Left ventricle myocardium inferior (tissue), 1 donor: ENCODE measurements around the gene SNAPC2. TPM values are rescaled to one million over a fixed set of nuclear protein-coding genes. Genes with fewer than 3 reads are reported as not detected.

Experiments
- DNase-seq: peaks from one replicate; pipeline ENCODE4 v3.0.0-alpha.2; 2020
- H3K27ac ChIP-seq: fragments of 200-600 bp; replicated peaks from 2 replicates; pipeline ENCODE4 v1.8.0; 2021
- H3K27me3 ChIP-seq: fragments of 200-600 bp; 2 replicates; pipeline ENCODE4 v1.8.0; 2021; ENCODE audit warnings: low read depth
- H3K36me3 ChIP-seq: fragments of 200-600 bp; 2 replicates; pipeline ENCODE4 v1.8.0; 2021
- H3K4me1 ChIP-seq: fragments of 200-600 bp; 2 replicates; pipeline ENCODE4 v1.8.0; 2021
- H3K4me3 ChIP-seq: fragments of 200-600 bp; 2 replicates; pipeline ENCODE4 v1.8.0; 2021; ENCODE audit warnings: mild to moderate bottlenecking, moderate library complexity
- H3K9me3 ChIP-seq: fragments of 200-600 bp; replicated peaks from 2 replicates; pipeline ENCODE4 v1.8.0; 2021
- intact Hi-C: fragments of 100-400 bp; cut with micrococcal nuclease; formaldehyde crosslinking; loops from one replicate; pipeline ENCODE4 v1.11.0; 2022
- total RNA-seq: library from RNA; stranded (reverse); fragmentation: NEBNext Ultra II Directional; extraction: Animal tissue kit (Norgen Biotek cat#: 25700); gene quantifications from one replicate; pipeline ENCODE4 v1.2.1, GENCODE V29; 2021
- TF ChIP-seq, protein P1 (sequence below): fragments of 200-600 bp; IDR thresholded peaks from 2 replicates; pipeline ENCODE4 v1.8.0; 2021; ENCODE audit warnings: antibody characterized with exemption, mild to moderate bottlenecking, borderline replicate concordance
- donor health status: DM: no; HTN: yes; CAD: no; lungs with severe emphysema.

The SNAPC2 gene
- total RNA-seq, 1 donor from 2014 or later, result 9.8 TPM

DNA sequence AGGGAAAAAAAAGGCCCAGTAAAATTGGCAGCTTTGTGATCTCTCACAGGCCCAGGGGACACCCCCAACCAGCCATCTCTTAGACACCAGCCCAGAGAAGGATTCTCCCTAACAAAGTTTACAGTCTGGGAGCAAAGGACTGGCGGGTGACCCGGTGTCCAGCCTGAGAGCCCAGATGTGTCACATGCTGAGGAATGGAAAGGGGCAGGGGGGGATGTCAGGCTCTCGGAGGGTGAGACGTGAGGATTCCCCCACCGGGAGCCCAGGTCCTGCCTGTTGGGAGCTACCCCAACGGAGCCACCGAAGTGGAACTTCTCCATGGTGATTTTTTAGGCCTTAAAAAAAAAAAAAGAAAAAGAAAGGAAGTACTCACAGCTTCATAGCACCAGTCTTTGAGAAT is 10.6 kb downstream of the SNAPC2 start:
- intact Hi-C loops, result no loop called here
- H3K9me3 ChIP-seq, result no peaks in the 10 kb centered on the region
- no peak for DNase-seq
- H3K27ac ChIP-seq, result peak overlapping the region; percentile 23
- H3K4me1 ChIP-seq, result peaks cover 37% of the 10 kb centered on the region
- H3K4me3 ChIP-seq, result no peak overlapping the region
- H3K36me3 ChIP-seq, result peaks cover 55% of the 10 kb centered on the region
- TF ChIP-seq, protein P1, sequence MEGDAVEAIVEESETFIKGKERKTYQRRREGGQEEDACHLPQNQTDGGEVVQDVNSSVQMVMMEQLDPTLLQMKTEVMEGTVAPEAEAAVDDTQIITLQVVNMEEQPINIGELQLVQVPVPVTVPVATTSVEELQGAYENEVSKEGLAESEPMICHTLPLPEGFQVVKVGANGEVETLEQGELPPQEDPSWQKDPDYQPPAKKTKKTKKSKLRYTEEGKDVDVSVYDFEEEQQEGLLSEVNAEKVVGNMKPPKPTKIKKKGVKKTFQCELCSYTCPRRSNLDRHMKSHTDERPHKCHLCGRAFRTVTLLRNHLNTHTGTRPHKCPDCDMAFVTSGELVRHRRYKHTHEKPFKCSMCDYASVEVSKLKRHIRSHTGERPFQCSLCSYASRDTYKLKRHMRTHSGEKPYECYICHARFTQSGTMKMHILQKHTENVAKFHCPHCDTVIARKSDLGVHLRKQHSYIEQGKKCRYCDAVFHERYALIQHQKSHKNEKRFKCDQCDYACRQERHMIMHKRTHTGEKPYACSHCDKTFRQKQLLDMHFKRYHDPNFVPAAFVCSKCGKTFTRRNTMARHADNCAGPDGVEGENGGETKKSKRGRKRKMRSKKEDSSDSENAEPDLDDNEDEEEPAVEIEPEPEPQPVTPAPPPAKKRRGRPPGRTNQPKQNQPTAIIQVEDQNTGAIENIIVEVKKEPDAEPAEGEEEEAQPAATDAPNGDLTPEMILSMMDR, result no peak
- H3K27me3 ChIP-seq, result no peaks in the 10 kb centered on the region

DNA sequence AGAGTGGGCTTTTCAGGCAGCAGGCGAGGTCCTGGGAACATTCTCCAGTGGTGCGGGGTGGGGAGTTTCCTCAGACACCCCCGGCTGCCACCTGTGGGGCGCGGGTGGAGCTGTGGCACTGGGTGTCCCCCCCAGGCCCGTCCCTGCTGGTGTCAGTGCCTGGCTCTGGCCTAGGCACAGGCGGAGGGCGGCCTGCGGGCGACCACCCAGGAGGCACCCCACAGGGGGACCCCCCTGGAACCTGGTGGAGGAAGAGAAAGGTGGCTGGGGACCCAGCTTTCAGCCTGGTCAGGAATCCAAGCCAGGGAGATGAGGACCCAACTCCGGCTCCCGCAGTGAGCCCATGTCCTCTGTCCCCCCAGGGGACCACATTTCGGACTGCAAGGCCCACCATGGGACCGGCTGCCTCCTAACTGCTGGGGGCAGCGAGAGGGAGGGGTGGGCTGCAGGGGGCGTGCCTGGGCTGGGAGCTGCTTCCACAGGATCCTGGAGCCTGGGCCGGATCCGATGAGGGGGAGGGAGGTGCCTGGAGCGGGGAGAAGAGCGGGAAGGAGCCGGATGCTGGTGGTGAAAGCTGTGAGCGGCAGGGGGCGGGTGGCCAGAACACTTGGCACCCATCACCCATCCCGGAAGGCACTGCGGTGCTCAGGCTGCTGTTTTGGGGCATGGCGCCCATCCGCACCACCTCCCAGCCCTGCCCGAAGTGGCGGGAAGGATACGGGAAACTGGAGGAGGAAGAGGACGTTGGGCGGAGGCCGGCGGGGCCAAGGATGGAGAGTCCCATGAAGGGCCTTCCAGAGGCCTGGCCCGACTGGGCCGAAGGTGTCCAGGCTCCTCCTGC is 11.3 kb downstream of the SNAPC2 start:
- no peak overlapping the region for H3K4me3 ChIP-seq
- no peak for DNase-seq
- H3K27me3 ChIP-seq, result no peaks in the 10 kb centered on the region
- TF ChIP-seq, protein P1, result no peak
- intact Hi-C loops, result no loop called here
- H3K27ac ChIP-seq, result peak overlapping the region; percentile 23
- peaks cover 36% of the 10 kb centered on the region for H3K4me1 ChIP-seq
- peaks cover 62% of the 10 kb centered on the region for H3K36me3 ChIP-seq
- no peaks in the 10 kb centered on the region for H3K9me3 ChIP-seq

GRCh38 chr19:7932276-7932929 is 12.3 kb downstream of the SNAPC2 start:
- TF ChIP-seq, protein P1, result no peak
- Histone ChIP-seq H3K4me3 (no peak overlapping the region), H3K4me1 (peaks cover 28% of the 10 kb centered on the region), H3K36me3 (peaks cover 71% of the 10 kb centered on the region), H3K27me3 (no peaks in the 10 kb centered on the region), H3K9me3 (no peaks in the 10 kb centered on the region), H3K27ac (no peak overlapping the region)
- no peak for DNase-seq
- intact Hi-C loops, result no loop called here

- peaks cover 77% of the 10 kb centered on the region for H3K36me3 ChIP-seq
- H3K4me3 ChIP-seq, result no peak overlapping the region
- no peak overlapping the region for H3K27ac ChIP-seq
- no peaks in the 10 kb centered on the region for H3K9me3 ChIP-seq
- no peaks in the 10 kb centered on the region for H3K27me3 ChIP-seq
- intact Hi-C loops, result no loop called here
- DNase-seq, result no peak
- peaks cover 23% of the 10 kb centered on the region for H3K4me1 ChIP-seq
- TF ChIP-seq, protein P1, result no peak
These were observed 12.8 kb downstream of the SNAPC2 start for GRCh38 chr19:7932930-7933300.

GRCh38 chr19:7933411-7933810 is 13.3 kb downstream of the SNAPC2 start:
- TF ChIP-seq, protein P1, result peak; percentile 17
- Histone ChIP-seq H3K4me3 (no peak overlapping the region), H3K36me3 (peaks cover 82% of the 10 kb centered on the region), H3K4me1 (peaks cover 18% of the 10 kb centered on the region), H3K27ac (no peak overlapping the region), H3K27me3 (no peaks in the 10 kb centered on the region), H3K9me3 (no peaks in the 10 kb centered on the region)
- intact Hi-C loops, result no loop called here
- no peak for DNase-seq
